Mucosa of stomach (tissue), 1 donor: ENCODE measurements around the gene SIPA1L3.

Experiments
- H3K27me3 ChIP-seq: one replicate; pipeline ENCODE4 v1.7.0; 2013; ENCODE audit warnings: mild to moderate bottlenecking, low read length; ENCODE audit not compliant: control insufficient read depth, insufficient read depth
- H3K36me3 ChIP-seq: one replicate; pipeline ENCODE4 v1.7.0; 2013; ENCODE audit warnings: low read length; ENCODE audit not compliant: control insufficient read depth, insufficient read depth
- H3K4me1 ChIP-seq: one replicate; pipeline ENCODE4 v1.7.0; 2013; ENCODE audit warnings: mild to moderate bottlenecking, low read length; ENCODE audit not compliant: control insufficient read depth, insufficient read depth
- H3K4me3 ChIP-seq: one replicate; pipeline ENCODE4 v1.7.0; 2013; ENCODE audit warnings: low read length
- H3K9ac ChIP-seq: one replicate; pipeline ENCODE4 v1.7.0; 2013; ENCODE audit warnings: mild to moderate bottlenecking, low read length, moderate library complexity
- H3K9me3 ChIP-seq: one replicate; pipeline ENCODE4 v1.7.0; 2013; ENCODE audit warnings: mild to moderate bottlenecking, low read length, moderate library complexity; ENCODE audit not compliant: control insufficient read depth
- donor health status: Pancreatic carcinoma.

The SIPA1L3 gene

GRCh38 chr19:38118176-38118575 lies 211.2 kb downstream of the SIPA1L3 start:
- H3K27me3 ChIP-seq, result no peaks in the 10 kb centered on the region
- no peak overlapping the region for H3K4me3 ChIP-seq
- H3K9me3 ChIP-seq, result no peaks in the 10 kb centered on the region
- H3K9ac ChIP-seq, result no peak overlapping the region
- H3K36me3 ChIP-seq, result peaks cover 18% of the 10 kb centered on the region
- no peaks in the 10 kb centered on the region for H3K4me1 ChIP-seq

DNA sequence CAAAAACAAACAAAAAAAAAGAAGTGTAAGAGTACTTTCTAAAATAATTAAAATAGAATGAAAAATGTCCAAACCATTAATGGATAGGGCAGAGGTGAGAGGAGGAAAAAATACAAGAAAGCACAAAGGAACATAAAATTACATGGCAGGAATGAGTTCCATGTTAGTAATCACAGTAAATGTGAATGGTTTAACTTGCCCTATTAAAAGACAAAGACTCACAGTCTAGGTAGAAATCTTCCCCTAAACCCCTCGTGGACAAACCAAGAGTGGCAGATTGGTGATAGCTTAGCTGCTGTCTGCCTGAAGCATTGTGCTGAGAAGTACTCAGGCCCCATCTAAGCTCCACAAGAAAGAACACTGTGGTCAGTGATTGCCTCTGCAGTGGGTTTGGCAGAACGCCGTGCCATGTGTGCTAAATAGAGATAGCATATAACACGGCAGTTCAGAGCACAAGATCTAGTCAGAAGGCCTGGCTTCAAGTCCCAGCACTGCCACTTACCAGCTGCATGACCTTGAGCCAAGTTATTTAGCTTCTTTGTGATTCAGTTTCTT lies 213.5 kb downstream of the SIPA1L3 start:
- no peaks in the 10 kb centered on the region for H3K4me1 ChIP-seq

DNA sequence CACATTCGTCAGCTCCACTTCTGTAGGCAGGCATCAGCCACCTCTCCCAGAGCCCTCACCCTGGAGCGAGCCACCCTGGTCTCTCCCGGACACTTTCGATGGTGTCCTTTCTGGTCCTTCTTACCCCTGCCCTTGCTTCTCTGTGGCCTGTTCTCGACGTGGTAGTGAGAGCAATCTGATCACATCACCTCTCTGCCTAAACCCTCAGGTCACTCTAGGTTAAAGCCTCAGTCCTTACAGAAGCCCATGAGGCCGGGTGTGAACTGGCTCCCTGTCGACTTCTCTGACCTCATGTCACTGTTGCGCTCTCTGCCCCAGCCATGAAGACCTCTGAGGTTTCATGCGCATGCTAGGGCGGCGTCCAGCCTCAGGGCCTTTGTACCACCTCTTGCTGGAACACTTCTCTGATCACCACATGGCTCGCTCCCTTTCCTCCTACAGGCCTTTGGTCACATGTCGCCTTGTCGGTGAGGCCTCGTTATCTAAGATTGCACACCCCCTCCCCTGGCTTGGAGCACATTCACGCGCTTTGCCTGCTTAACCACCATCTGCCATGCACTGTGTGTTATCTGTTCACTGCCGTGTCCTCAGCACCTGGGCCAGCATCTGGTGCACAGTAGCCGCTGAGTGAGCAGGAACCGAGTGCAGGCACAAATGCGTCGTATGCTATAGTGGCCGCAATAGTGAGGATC lies 215.5 kb downstream of the SIPA1L3 start:
- Histone ChIP-seq H3K27me3 (no peaks in the 10 kb centered on the region), H3K9ac (no peak overlapping the region), H3K4me3 (no peak overlapping the region), H3K36me3 (peaks cover 18% of the 10 kb centered on the region), H3K9me3 (no peaks in the 10 kb centered on the region), H3K4me1 (no peaks in the 10 kb centered on the region)

More for the DNA sequence above, 213.5 kb downstream of the SIPA1L3 start:
- Histone ChIP-seq H3K4me3 (no peak overlapping the region), H3K9me3 (no peaks in the 10 kb centered on the region), H3K36me3 (peaks cover 18% of the 10 kb centered on the region), H3K27me3 (no peaks in the 10 kb centered on the region), H3K9ac (no peak overlapping the region)

GRCh38 chr19:38125238-38125637 lies 218.2 kb downstream of the SIPA1L3 start:
- Histone ChIP-seq H3K4me3 (no peak overlapping the region), H3K36me3 (peaks cover 5% of the 10 kb centered on the region), H3K27me3 (no peaks in the 10 kb centered on the region), H3K9me3 (no peaks in the 10 kb centered on the region), H3K4me1 (no peaks in the 10 kb centered on the region), H3K9ac (no peak overlapping the region)

DNA sequence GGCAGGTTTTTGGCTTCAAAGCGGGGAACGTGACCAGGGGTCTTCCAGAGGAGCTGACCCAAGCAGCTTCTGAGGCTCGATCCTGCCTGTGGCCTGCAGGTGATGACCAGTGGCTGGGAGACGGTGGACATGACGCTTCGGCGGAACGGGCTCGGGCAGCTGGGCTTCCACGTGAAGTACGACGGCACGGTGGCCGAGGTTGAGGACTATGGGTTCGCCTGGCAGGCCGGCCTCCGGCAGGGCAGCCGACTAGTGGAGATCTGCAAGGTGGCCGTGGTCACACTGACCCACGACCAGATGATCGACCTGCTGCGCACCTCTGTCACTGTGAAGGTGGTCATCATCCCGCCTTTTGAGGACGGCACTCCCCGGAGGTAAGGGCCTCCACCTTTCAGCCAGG lies 223.4 kb downstream of the SIPA1L3 start:
- H3K9ac ChIP-seq, result no peak overlapping the region
- no peaks in the 10 kb centered on the region for H3K9me3 ChIP-seq
- H3K36me3 ChIP-seq, result peaks cover 9% of the 10 kb centered on the region
- H3K4me3 ChIP-seq, result no peak overlapping the region
- H3K27me3 ChIP-seq, result no peaks in the 10 kb centered on the region
- H3K4me1 ChIP-seq, result no peaks in the 10 kb centered on the region

DNA sequence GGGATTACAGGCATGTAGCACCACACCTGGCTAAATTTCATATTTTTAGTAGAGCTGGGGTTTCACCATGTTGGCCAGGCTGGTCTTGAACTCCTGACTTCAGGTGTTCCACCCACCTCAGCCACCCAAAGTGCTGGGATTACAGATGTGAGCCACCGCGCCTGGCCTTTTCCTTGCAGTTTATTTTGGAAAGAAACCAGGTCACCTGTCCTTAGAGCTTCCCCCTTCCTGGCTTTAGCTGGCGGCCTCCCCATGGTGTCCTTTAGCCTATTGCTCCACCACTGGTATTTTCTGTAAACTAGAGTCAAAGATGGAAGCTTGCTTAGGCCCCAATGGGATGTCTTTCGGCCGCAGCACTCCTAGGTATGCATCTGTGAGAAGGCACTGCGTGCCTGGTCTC lies 225.8 kb downstream of the SIPA1L3 start:
- Histone ChIP-seq H3K27me3 (no peaks in the 10 kb centered on the region), H3K9me3 (no peaks in the 10 kb centered on the region), H3K4me3 (no peak overlapping the region), H3K4me1 (no peaks in the 10 kb centered on the region), H3K9ac (no peak overlapping the region), H3K36me3 (peaks cover 9% of the 10 kb centered on the region)

- no peak overlapping the region for H3K4me3 ChIP-seq
- H3K27me3 ChIP-seq, result no peaks in the 10 kb centered on the region
- no peak overlapping the region for H3K9ac ChIP-seq
- no peaks in the 10 kb centered on the region for H3K4me1 ChIP-seq
- no peaks in the 10 kb centered on the region for H3K9me3 ChIP-seq
- peaks cover 9% of the 10 kb centered on the region for H3K36me3 ChIP-seq
Observed at GRCh38 chr19:38133319-38133718, 226.3 kb downstream of the SIPA1L3 start.

- Histone ChIP-seq H3K27me3 (no peaks in the 10 kb centered on the region), H3K36me3 (peaks cover 9% of the 10 kb centered on the region), H3K4me3 (no peak overlapping the region), H3K9me3 (no peaks in the 10 kb centered on the region), H3K9ac (no peak overlapping the region), H3K4me1 (no peaks in the 10 kb centered on the region)
Observed at GRCh38 chr19:38134540-38135149, 227.6 kb downstream of the SIPA1L3 start.

GRCh38 chr19:38135150-38135998 lies 228.4 kb downstream of the SIPA1L3 start:
- H3K4me1 ChIP-seq, result no peaks in the 10 kb centered on the region
- peaks cover 9% of the 10 kb centered on the region for H3K36me3 ChIP-seq
- no peak overlapping the region for H3K4me3 ChIP-seq
- H3K9ac ChIP-seq, result no peak overlapping the region
- no peaks in the 10 kb centered on the region for H3K9me3 ChIP-seq
- H3K27me3 ChIP-seq, result no peaks in the 10 kb centered on the region

DNA sequence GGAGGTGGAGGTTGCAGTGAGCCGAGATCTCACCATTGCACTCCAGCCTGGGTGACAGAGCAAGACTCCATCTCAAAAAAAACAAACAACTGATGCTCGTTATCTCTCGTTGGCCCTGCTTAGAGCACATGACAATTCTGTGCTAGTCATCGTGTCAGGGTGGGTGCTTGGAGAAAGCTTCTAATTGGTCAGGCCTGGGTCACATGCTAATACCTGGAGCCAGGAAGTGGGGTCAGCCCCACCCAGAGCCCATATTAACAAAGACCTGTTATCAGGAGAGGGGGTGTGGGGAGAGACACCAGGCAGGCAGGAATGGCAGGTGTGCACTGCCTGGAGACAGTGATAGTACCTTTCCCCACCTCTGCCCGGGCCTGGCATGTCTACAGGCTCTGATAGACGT lies 232.1 kb downstream of the SIPA1L3 start:
- no peak overlapping the region for H3K4me3 ChIP-seq
- H3K9me3 ChIP-seq, result no peaks in the 10 kb centered on the region
- no peaks in the 10 kb centered on the region for H3K27me3 ChIP-seq
- no peak overlapping the region for H3K9ac ChIP-seq
- H3K36me3 ChIP-seq, result peaks cover 13% of the 10 kb centered on the region
- H3K4me1 ChIP-seq, result no peaks in the 10 kb centered on the region

- H3K9ac ChIP-seq, result no peak overlapping the region
- no peak overlapping the region for H3K4me3 ChIP-seq
- H3K36me3 ChIP-seq, result peaks cover 13% of the 10 kb centered on the region
- H3K4me1 ChIP-seq, result no peaks in the 10 kb centered on the region
- no peaks in the 10 kb centered on the region for H3K27me3 ChIP-seq
- no peaks in the 10 kb centered on the region for H3K9me3 ChIP-seq
Observed at GRCh38 chr19:38141108-38141507, 234.1 kb downstream of the SIPA1L3 start.
